ENCODE results near the gene CDKN2B-AS1.

Gene CDKN2B-AS1

DNA sequence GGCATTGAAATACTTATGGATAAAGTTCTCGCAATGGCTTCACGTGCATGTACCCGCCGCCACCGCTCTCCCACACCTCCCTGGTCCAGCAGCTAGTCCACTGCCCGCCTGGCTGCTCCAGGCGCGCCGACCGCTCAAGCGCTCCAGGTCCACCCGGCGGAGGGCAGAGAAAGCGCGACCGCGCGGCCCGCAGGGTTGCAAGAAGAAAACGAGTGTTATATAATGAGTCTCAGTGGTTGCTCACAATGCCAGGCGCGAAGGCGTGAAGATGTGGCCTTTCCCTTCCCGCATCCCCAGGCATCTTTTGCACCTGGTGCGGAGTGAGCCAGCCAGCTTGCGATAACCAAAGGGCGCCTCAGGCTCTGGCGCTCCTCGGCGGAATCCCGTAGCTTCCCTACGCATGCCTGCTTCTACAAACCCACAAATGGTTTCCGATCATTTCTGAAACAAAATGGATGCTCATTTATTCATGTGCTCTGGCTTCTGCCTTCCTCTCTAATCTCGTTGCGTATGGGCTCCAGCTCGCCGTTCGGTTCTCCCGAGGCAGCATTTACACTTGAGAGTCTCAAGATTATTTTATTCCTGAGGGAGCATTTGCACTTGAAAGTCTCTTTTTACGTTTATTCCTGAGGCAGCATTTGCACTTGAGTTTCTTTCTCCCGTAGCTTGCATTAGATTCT is 26.1 kb upstream of the CDKN2B-AS1 start:
- Histone ChIP-seq H3K27me3 (replicated peaks; ENCODE audit: control insufficient read depth, insufficient read depth, low read length, poor library complexity, severe bottlenecking) (peaks cover 99% of the 10 kb centered on the region), H3K4me3 (ENCODE audit: insufficient read depth, low read depth, low read length, poor library complexity, severe bottlenecking) (no peak overlapping the region), H3K9me3 (ENCODE audit: control insufficient read depth, low read length) (no peaks in the 10 kb centered on the region), H3K27ac (ENCODE audit: insufficient read depth, low read length, poor library complexity, severe bottlenecking) (no peak overlapping the region), H3K36me3 (ENCODE audit: control insufficient read depth, insufficient read depth, low read length) (no peaks in the 10 kb centered on the region), H3K4me1 (ENCODE audit: control insufficient read depth, insufficient read depth, low read length, poor library complexity, severe bottlenecking) (peaks cover 15% of the 10 kb centered on the region)
- DNase-seq, result no peak

DNA sequence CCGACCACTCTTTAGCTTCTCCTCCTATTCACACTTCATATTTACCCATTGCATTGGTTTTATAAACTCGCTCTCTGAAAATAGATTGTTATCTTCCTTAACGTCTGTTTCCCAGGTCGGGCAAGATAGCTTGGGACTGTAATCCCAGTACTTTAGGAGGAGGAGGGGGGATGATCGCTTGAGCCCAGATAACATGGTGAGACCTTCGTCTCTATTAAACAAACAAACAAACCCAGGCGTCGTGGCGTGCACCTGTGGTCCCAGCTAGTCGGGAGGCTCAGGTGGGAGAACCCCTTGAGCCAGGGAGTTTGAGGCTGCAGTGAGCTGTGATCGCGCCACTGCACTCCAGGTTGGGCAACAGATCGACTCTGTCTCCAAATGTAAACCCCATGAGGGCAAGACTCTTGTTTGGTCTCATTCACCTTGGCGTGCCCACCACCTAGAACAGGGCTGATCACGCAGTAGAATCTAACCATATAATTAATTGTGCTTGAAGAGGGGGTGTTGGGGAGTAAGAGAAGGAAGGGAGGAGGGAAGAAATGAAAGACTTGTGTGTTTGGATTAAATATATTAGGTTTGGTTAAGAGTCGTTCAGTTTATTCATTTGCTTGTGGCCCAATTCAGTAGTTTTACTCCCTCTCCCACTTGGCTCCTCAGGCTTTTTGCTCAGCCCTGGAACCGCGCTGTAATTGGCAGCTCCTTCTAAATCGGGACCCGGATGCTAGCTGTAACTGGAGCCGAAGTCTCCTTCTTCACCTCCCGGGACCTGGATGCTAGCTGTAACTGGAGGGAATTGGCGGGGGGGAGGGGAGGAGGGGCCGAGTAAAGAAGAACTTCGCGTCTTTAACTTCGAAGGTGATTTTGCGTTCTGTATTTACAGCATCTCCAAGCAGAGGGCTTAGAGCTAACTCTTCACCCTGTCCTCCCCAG is 25.3 kb upstream of the CDKN2B-AS1 start:
- no peak for DNase-seq

DNA sequence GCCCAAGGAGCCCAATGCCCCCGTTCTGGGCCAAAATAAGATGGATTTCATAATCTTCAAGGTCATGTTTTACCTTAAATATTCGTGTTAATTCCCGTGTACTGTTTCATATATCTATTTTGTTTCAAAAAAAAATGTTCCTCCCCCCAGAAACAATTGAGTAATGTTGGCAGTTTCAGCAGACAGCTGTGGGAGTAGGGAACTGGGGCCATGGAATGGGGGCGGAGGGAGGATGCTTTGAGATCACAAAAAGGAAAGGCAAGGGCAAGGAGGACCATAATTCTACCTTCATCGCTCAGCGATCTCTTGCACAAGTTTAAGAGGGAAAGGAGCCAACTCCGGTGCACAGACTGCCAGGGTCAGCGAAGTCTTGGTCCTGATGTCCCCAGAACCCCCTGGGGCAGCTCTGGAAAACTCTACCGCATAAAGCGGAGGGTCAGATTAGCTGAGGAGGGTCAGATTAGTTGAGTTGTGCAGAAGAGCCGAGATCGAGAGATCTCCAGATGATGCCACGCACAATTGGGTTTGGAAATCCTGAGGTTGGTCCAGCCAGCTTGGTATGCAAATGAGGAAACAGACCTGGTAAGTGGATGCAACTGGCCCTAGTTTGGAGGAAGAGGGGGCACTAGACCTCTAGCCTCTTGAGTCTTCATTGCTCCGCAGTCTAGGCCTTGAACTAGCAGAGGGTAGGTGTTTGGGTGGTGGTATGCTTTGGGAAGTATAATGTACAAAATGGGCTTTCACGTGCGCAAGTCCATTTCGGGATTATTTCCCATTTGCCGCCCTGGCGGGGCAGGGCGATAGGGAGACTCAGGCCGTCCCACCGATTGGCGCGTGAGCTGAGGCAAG is 24.4 kb upstream of the CDKN2B-AS1 start:
- peaks cover 99% of the 10 kb centered on the region for H3K27me3 ChIP-seq (replicated peaks; ENCODE audit: control insufficient read depth, insufficient read depth, low read length, poor library complexity, severe bottlenecking)
- H3K36me3 ChIP-seq (ENCODE audit: control insufficient read depth, insufficient read depth, low read length), result no peaks in the 10 kb centered on the region
- no peak overlapping the region for H3K4me3 ChIP-seq (ENCODE audit: insufficient read depth, low read depth, low read length, poor library complexity, severe bottlenecking)
- peaks cover 18% of the 10 kb centered on the region for H3K4me1 ChIP-seq (ENCODE audit: control insufficient read depth, insufficient read depth, low read length, poor library complexity, severe bottlenecking)
- no peak overlapping the region for H3K27ac ChIP-seq (ENCODE audit: insufficient read depth, low read length, poor library complexity, severe bottlenecking)
- no peaks in the 10 kb centered on the region for H3K9me3 ChIP-seq (ENCODE audit: control insufficient read depth, low read length)
- no peak for DNase-seq

More for the DNA sequence above, 25.3 kb upstream of the CDKN2B-AS1 start:
- Histone ChIP-seq H3K9me3 (ENCODE audit: control insufficient read depth, low read length) (no peaks in the 10 kb centered on the region), H3K4me1 (ENCODE audit: control insufficient read depth, insufficient read depth, low read length, poor library complexity, severe bottlenecking) (peaks cover 19% of the 10 kb centered on the region), H3K27ac (ENCODE audit: insufficient read depth, low read length, poor library complexity, severe bottlenecking) (no peak overlapping the region), H3K4me3 (ENCODE audit: insufficient read depth, low read depth, low read length, poor library complexity, severe bottlenecking) (no peak overlapping the region), H3K36me3 (ENCODE audit: control insufficient read depth, insufficient read depth, low read length) (no peaks in the 10 kb centered on the region), H3K27me3 (replicated peaks; ENCODE audit: control insufficient read depth, insufficient read depth, low read length, poor library complexity, severe bottlenecking) (peaks cover 99% of the 10 kb centered on the region)

DNA sequence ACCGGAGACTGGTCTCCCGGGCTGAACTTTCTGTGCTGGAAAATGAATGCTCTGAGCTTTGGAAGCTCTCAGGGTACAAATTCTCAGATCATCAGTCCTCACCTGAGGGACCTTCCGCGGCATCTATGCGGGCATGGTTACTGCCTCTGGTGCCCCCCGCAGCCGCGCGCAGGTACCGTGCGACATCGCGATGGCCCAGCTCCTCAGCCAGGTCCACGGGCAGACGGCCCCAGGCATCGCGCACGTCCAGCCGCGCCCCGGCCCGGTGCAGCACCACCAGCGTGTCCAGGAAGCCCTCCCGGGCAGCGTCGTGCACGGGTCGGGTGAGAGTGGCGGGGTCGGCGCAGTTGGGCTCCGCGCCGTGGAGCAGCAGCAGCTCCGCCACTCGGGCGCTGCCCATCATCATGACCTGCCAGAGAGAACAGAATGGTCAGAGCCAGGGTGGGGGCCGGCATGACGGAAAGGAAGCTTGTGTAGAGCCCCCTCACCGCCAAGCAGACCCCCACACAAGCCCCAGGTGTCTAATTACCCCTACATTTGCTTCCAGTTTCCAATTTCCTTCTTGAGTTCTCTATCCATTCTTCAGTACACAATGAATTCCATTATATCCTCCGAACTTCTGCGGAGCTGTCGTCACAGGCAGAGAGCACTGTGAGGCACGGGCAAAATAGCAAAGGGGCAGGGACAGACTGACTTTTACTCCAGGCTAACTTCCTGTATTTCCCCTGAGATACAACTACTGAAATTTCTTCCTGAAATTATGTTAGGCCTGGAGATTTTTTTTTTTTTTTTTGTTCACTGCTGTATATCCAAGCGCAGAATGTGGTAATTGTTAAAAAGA is 23.6 kb upstream of the CDKN2B-AS1 start:
- H3K4me3 ChIP-seq (ENCODE audit: insufficient read depth, low read depth, low read length, poor library complexity, severe bottlenecking), result no peak overlapping the region
- no peaks in the 10 kb centered on the region for H3K36me3 ChIP-seq (ENCODE audit: control insufficient read depth, insufficient read depth, low read length)
- H3K27ac ChIP-seq (ENCODE audit: insufficient read depth, low read length, poor library complexity, severe bottlenecking), result no peak overlapping the region
- H3K9me3 ChIP-seq (ENCODE audit: control insufficient read depth, low read length), result no peaks in the 10 kb centered on the region
- peaks cover 98% of the 10 kb centered on the region for H3K27me3 ChIP-seq (replicated peaks; ENCODE audit: control insufficient read depth, insufficient read depth, low read length, poor library complexity, severe bottlenecking)
- peaks cover 18% of the 10 kb centered on the region for H3K4me1 ChIP-seq (ENCODE audit: control insufficient read depth, insufficient read depth, low read length, poor library complexity, severe bottlenecking)
- DNase-seq, result no peak

DNA sequence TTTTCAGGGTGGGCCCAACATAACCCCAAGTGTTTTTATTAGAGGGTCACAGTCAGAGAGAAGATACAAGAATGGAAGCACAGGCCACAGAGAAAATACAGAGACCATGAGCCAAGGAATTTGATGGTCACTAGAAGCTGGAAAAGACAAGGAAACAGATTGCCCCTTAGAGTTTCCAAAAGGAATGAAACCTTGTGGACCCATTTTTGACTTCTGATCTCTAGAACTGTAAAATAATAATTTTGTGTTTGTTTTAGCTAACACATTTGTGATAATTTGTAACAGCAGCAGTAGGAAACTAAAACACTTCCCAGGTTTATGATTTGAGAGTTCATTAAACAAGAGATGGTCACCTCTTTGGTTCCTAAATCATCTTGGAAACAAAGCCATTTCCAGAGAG is 22.2 kb upstream of the CDKN2B-AS1 start:
- H3K4me3 ChIP-seq (ENCODE audit: insufficient read depth, low read depth, low read length, poor library complexity, severe bottlenecking), result no peak overlapping the region
- H3K4me1 ChIP-seq (ENCODE audit: control insufficient read depth, insufficient read depth, low read length, poor library complexity, severe bottlenecking), result peaks cover 18% of the 10 kb centered on the region
- no peak overlapping the region for H3K27ac ChIP-seq (ENCODE audit: insufficient read depth, low read length, poor library complexity, severe bottlenecking)
- H3K27me3 ChIP-seq (replicated peaks; ENCODE audit: control insufficient read depth, insufficient read depth, low read length, poor library complexity, severe bottlenecking), result peaks cover 98% of the 10 kb centered on the region
- H3K9me3 ChIP-seq (ENCODE audit: control insufficient read depth, low read length), result no peaks in the 10 kb centered on the region
- no peak for DNase-seq
- no peaks in the 10 kb centered on the region for H3K36me3 ChIP-seq (ENCODE audit: control insufficient read depth, insufficient read depth, low read length)

DNA sequence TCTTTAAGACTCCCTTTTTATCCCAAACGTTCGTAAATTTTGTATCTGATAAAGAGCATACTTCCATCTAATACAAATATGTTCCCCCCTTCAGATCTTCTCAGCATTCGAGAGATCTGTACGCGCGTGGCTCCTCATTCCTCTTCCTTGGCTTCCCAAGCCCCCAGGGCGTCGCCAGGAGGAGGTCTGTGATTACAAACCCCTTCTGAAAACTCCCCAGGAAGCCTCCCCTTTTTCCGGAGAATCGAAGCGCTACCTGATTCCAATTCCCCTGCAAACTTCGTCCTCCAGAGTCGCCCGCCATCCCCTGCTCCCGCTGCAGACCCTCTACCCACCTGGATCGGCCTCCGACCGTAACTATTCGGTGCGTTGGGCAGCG is 20.3 kb upstream of the CDKN2B-AS1 start:
- DNase-seq, result no peak
- Histone ChIP-seq H3K9me3 (ENCODE audit: control insufficient read depth, low read length) (no peaks in the 10 kb centered on the region), H3K27ac (ENCODE audit: insufficient read depth, low read length, poor library complexity, severe bottlenecking) (no peak overlapping the region), H3K4me3 (ENCODE audit: insufficient read depth, low read depth, low read length, poor library complexity, severe bottlenecking) (peak overlapping the region; percentile 43), H3K4me1 (ENCODE audit: control insufficient read depth, insufficient read depth, low read length, poor library complexity, severe bottlenecking) (peaks cover 18% of the 10 kb centered on the region), H3K27me3 (replicated peaks; ENCODE audit: control insufficient read depth, insufficient read depth, low read length, poor library complexity, severe bottlenecking) (peaks cover 92% of the 10 kb centered on the region), H3K36me3 (ENCODE audit: control insufficient read depth, insufficient read depth, low read length) (no peaks in the 10 kb centered on the region)

DNA sequence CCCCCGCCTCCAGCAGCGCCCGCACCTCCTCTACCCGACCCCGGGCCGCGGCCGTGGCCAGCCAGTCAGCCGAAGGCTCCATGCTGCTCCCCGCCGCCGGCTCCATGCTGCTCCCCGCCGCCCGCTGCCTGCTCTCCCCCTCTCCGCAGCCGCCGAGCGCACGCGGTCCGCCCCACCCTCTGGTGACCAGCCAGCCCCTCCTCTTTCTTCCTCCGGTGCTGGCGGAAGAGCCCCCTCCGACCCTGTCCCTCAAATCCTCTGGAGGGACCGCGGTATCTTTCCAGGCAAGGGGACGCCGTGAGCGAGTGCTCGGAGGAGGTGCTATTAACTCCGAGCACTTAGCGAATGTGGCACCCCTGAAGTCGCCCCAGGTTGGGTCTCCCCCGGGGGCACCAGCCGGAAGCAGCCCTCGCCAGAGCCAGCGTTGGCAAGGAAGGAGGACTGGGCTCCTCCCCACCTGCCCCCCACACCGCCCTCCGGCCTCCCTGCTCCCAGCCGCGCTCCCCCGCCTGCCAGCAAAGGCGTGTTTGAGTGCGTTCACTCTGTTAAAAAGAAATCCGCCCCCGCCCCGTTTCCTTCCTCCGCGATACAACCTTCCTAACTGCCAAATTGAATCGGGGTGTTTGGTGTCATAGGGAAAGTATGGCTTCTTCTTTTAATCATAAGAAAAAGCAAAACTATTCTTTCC is 19.7 kb upstream of the CDKN2B-AS1 start:
- no peaks in the 10 kb centered on the region for H3K36me3 ChIP-seq (ENCODE audit: control insufficient read depth, insufficient read depth, low read length)
- H3K4me3 ChIP-seq (ENCODE audit: insufficient read depth, low read depth, low read length, poor library complexity, severe bottlenecking), result peak overlapping the region; percentile 43
- peak in 1 of 3 donors; percentile 23 for DNase-seq
- peaks cover 18% of the 10 kb centered on the region for H3K4me1 ChIP-seq (ENCODE audit: control insufficient read depth, insufficient read depth, low read length, poor library complexity, severe bottlenecking)
- H3K27me3 ChIP-seq (replicated peaks; ENCODE audit: control insufficient read depth, insufficient read depth, low read length, poor library complexity, severe bottlenecking), result peaks cover 92% of the 10 kb centered on the region
- H3K27ac ChIP-seq (ENCODE audit: insufficient read depth, low read length, poor library complexity, severe bottlenecking), result no peak overlapping the region
- no peaks in the 10 kb centered on the region for H3K9me3 ChIP-seq (ENCODE audit: control insufficient read depth, low read length)

DNA sequence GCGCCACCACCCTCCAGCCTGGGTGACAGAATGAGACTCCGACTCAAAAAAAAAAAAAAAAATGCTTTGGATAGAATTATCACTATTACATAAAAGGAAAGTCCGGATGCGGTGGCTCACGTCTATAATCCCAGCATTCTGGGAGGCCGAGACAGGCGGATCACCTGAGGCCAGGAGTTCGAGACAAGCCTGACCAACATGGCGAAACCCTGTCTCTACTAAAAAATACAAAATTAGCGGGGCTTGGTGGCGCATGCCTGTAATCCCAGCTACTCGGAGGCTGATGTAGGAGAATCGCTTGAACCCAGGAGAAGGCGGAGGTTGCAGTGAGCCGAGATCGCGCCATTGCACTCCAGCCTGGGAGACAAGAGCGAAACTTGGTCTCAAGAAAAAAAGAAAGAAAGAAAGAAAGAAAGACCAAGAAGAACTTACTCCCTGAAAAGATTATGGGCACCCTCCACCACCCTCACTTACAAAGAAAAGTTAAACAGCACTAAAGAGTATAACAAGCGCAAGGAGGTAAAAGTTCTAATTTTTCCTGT is 18.2 kb upstream of the CDKN2B-AS1 start:
- Histone ChIP-seq H3K27ac (ENCODE audit: insufficient read depth, low read length, poor library complexity, severe bottlenecking) (no peak overlapping the region), H3K36me3 (ENCODE audit: control insufficient read depth, insufficient read depth, low read length) (no peaks in the 10 kb centered on the region), H3K4me1 (ENCODE audit: control insufficient read depth, insufficient read depth, low read length, poor library complexity, severe bottlenecking) (peaks cover 18% of the 10 kb centered on the region), H3K27me3 (replicated peaks; ENCODE audit: control insufficient read depth, insufficient read depth, low read length, poor library complexity, severe bottlenecking) (peaks cover 77% of the 10 kb centered on the region), H3K9me3 (ENCODE audit: control insufficient read depth, low read length) (no peaks in the 10 kb centered on the region), H3K4me3 (ENCODE audit: insufficient read depth, low read depth, low read length, poor library complexity, severe bottlenecking) (no peak overlapping the region)
- no peak for DNase-seq
